ENCODE measurements around the gene MYLK. TPM values are rescaled to one million over a fixed set of nuclear protein-coding genes. Genes with fewer than 3 reads are reported as not detected.

The MYLK gene
- total and polyA plus RNA-seq, 2 of the 4 experiments (the other 2 are of a cell fraction): 299 to 484 TPM

DNA sequence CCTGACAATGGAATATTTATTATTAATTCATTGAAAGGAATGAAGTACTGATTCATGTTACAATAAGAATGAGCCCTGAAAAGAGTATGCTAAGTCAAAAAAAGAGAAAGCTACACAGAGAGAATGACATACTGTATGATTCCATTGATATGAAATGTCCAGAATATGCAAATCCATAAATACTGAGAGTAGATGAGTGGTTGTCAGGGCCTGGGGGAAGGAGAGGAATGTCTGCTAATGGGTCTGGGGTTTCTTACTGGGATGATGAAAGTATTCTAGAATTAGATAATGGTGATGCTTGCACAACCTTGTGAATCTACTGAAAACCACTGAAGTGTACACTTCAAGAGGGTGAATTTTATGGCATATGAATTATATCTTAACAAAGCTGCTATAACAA lies 219.4 kb downstream of the MYLK start:
- Histone ChIP-seq H3K9ac (ENCODE audit: low read depth, low read length) (no peak overlapping the region), H3K27me3 (ENCODE audit: control insufficient read depth, insufficient read depth, low read length) (no peaks in the 10 kb centered on the region), H4K20me1 (ENCODE audit: insufficient read depth, low read length) (0 out of 2 replicates have a peak, but pooled peaks cover 4% of the 10 kb centered on the region), H2BK5ac (ENCODE audit: low read depth, low read length, poor library complexity, severe bottlenecking) (no peak overlapping the region), H2AFZ (replicated peaks; ENCODE audit: low read length, poor library complexity) (no peak overlapping the region), H4K5ac (ENCODE audit: low read depth, low read length) (no peak overlapping the region), H3K79me1 (ENCODE audit: low read depth in 1 of 2, low read length in 2 of 2) (peaks cover 5 to 31% of the 10 kb centered on the region in 2 experiments; a peak in 3 of 4 replicates), H2AK9ac (replicated peaks; ENCODE audit: low read depth, low read length, poor library complexity) (no peak overlapping the region), H4K91ac (ENCODE audit: insufficient read depth, low read depth, low read length) (no peak overlapping the region), H3K23ac (ENCODE audit: low read depth, low read length) (no peak overlapping the region), H2BK20ac (ENCODE audit: low read depth, low read length) (no peak overlapping the region), H3K4ac (ENCODE audit: low read depth, low read length) (no peak overlapping the region), H2BK120ac (ENCODE audit: low read depth, low read length) (no peak overlapping the region), H4K8ac (ENCODE audit: low read depth in 2 of 2, low read length in 2 of 2) (no peak overlapping the region), H3K4me3 (ENCODE audit: insufficient read depth, low read depth, low read length) (no peak overlapping the region), H3K27ac (ENCODE audit: insufficient read depth, low read length) (no peak overlapping the region), H3K14ac (replicated peaks; ENCODE audit: low read depth, low read length) (no peak overlapping the region), H3K56ac (ENCODE audit: extremely low read depth, insufficient read depth, low read length) (no peak overlapping the region), H3K4me1 (ENCODE audit: control insufficient read depth, insufficient read depth, low read length) (peaks cover 16% of the 10 kb centered on the region), H3K36me3 (ENCODE audit: control insufficient read depth, insufficient read depth, low read length) (peaks cover 67% of the 10 kb centered on the region), H2BK15ac (ENCODE audit: low read depth, low read length) (no peak overlapping the region), H3K18ac (ENCODE audit: low read depth, low read length) (no peak overlapping the region), H3K9me1 (ENCODE audit: insufficient read depth, low read length) (peaks cover 25% of the 10 kb centered on the region), H3K4me2 (ENCODE audit: low read depth, low read length) (no peak overlapping the region), H2AK5ac (ENCODE audit: low read depth, low read length) (no peak overlapping the region), H3K9me3 (ENCODE audit: control insufficient read depth, insufficient read depth, low read length) (no peaks in the 10 kb centered on the region)
- no peak for ATAC-seq (ENCODE audit: low read depth)
- no TSS peak for BruUV-seq (replicated peaks)
- peak; percentile 39 for DNase-seq
- in situ Hi-C loops (cut with MboI; ENCODE audit: low sequenced_read_pairs) (no loop called here), dilution Hi-C loops (cut with HindIII; ENCODE audit: low sequenced_read_pairs, unreplicated experiment) (no loop called here), intact Hi-C loops (cut with micrococcal nuclease) (no loop called here)
- POLR2A ChIA-PET (ENCODE audit: unreplicated experiment): no interaction called here
- TF ChIP-seq SMC3 (IDR thresholded peaks at IDR 0.05; ENCODE audit: low read depth, low read length) (no peak), CEBPB (IDR thresholded peaks at IDR 0.05; ENCODE audit: low read depth, low read length) (peak; percentile 36; the same call in 1 of the 2 replicates)
- CTCF ChIA-PET: no interaction called here

All from IMR-90 (cell line).